ENCODE data around the gene ALOX15B.
"Not testable (repeated sequence)": the region's sequence is repeated elsewhere in the genome, so short reads cannot be mapped to it uniquely, and the experiment has no call there.

The ALOX15B gene

GRCh38 chr17:8064561-8065019, 25.7 kb downstream of the ALOX15B start:
- no peak for DNase-seq

- DNase-seq: no peak
Measured at GRCh38 chr17:8066841-8067775, 28.2 kb downstream of the ALOX15B start.

GRCh38 chr17:8067806-8068205, 28.9 kb downstream of the ALOX15B start:
- DNase-seq: no peak

GRCh38 chr17:8068736-8069586, 30.1 kb downstream of the ALOX15B start:
- DNase-seq: no peak

- DNase-seq: no peak
Measured at GRCh38 chr17:8069587-8069860, 30.7 kb downstream of the ALOX15B start.

GRCh38 chr17:8071496-8071895, 32.6 kb downstream of the ALOX15B start:
- DNase-seq: no peak

GRCh38 chr17:8072341-8072728, 33.5 kb downstream of the ALOX15B start:
- DNase-seq: no peak

GRCh38 chr17:8072729-8073461, 34.0 kb downstream of the ALOX15B start:
- peak; percentile 20 for DNase-seq

GRCh38 chr17:8073627-8074484, 35.0 kb downstream of the ALOX15B start:
- DNase-seq: peak; percentile 84

- DNase-seq: no peak
Measured at GRCh38 chr17:8074554-8074953, 35.7 kb downstream of the ALOX15B start.

- no peak for DNase-seq
Measured at GRCh38 chr17:8075081-8075480, 36.2 kb downstream of the ALOX15B start.

GRCh38 chr17:8075574-8076342, 36.9 kb downstream of the ALOX15B start:
- no peak for DNase-seq

GRCh38 chr17:8076502-8077266, 37.8 kb downstream of the ALOX15B start:
- DNase-seq: no peak

GRCh38 chr17:8077939-8078338, 39.1 kb downstream of the ALOX15B start:
- DNase-seq: not testable (repeated sequence)

GRCh38 chr17:8079291-8080207, 40.7 kb downstream of the ALOX15B start:
- DNase-seq: peak; percentile 72

GRCh38 chr17:8080208-8080798, 41.4 kb downstream of the ALOX15B start:
- no peak for DNase-seq

GRCh38 chr17:8080799-8081219, 42.0 kb downstream of the ALOX15B start:
- no peak for DNase-seq

GRCh38 chr17:8081876-8082275, 43.0 kb downstream of the ALOX15B start:
- no peak for DNase-seq

- no peak for DNase-seq
Measured at GRCh38 chr17:8082292-8082691, 43.4 kb downstream of the ALOX15B start.

Measured in effector CD4-positive, alpha-beta T cell (primary cell).